Measurements from ENCODE around the gene PAGE1.
"Not testable (repeated sequence)": the region's sequence is repeated elsewhere in the genome, so short reads cannot be mapped to it uniquely, and the experiment has no call there.

Gene PAGE1

GRCh38 chrX:49695276-49696180, at the start of gene PAGE1:
PAGE1 (minus strand) TSS chrX:49695984; CDS start chrX:49694770, 1,214 bp downstream.
- DNase-seq (ENCODE audit: extremely low read depth in 1 of 2, low read depth in 1 of 2), result no peak

DNA sequence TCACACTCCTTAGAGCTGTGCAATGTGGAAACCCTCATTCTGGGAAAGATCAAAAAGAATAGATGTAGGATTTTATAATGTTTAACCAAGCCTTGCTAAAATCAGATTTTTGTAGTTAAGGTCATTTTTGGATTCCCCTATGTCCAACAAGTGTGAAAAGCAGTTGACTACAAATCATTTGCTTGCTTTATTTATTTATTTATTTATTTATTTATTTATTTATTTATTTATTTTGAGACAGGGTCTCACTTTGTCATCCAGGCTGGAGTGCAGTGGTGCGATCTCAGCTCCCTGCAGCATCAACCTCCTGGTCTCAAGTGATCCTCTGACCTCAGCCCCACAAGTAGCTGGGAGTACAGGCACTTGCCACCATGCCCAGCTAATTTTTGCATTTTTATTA, 45.7 kb upstream of the PAGE1 start:
- not testable (repeated sequence) for DNase-seq (ENCODE audit: extremely low read depth in 1 of 2, low read depth in 1 of 2)

GRCh38 chrX:49727847-49728246, 32.1 kb upstream of the PAGE1 start:
- DNase-seq (ENCODE audit: extremely low read depth in 1 of 2, low read depth in 1 of 2), result no peak

DNA sequence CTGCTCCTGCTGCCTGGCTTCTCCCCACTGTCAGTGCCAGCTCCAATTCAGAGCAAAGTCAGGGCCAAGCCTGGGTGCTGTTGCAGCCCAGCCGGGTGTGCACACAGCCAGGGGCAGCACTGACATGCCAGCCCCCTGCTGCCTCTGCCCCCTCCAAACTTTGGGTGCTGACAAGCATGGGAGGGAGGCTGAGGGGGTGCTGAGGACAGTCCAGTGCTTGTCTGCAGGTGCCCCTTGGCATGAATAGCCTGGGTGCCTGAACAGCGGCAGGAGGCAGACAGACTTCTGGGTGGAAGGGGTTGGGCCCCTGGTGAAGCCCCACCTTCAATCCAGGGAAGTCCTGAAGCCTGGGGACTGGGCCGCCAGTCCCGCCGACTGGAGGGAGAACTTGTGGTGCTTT, 31.2 kb upstream of the PAGE1 start:
- DNase-seq (ENCODE audit: extremely low read depth in 1 of 2, low read depth in 1 of 2), result no peak

DNA sequence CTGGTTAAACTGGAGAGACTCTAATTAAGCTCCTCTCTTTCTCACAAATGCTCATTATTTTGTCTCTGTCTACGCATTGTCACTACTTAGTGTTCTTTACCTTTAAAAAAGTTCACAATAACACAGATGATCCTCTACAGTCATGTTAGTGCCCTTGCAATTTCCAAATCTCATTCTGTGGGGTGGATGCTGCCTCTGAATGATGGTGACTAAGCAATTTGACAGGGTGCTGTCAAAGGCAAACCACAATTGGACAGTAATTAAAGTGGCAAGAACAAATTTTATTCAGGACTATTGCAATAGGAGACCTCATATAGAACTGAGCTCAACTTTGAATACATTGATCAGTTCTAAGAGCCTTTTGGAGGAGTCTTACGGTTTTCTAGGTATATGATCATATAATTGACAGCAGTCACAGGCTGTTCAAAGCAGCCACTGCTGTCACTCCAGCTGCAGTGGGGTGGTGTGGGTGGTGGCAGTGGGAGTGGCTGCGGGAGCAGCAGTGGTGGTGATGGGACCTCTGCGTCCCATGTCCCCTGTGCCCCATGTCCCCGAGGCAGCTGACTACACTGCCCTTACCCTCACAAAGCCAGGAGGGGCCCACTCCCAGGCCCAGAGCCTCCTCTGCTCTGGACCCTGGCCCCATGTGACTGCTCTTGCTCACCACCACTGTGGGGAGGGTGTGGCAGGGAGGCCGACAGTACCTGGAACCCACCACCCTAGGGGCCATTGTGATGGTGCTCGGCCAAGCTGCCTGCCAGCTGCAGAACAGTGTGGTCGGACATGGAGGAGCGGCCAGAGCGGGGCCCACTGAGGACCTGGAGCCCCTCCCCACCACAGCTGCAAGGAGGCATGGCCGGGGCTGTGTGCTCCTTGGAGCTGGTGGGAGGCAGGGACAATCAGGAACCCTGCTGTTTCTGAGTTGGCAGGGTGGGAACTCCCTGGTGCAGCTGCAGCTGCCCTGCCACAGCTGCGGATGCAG, 30.4 kb upstream of the PAGE1 start:
- DNase-seq (ENCODE audit: extremely low read depth in 1 of 2, low read depth in 1 of 2), result no peak

- DNase-seq (ENCODE audit: extremely low read depth in 1 of 2, low read depth in 1 of 2), result no peak
These were observed 29.6 kb upstream of the PAGE1 start for GRCh38 chrX:49725401-49725800.

- DNase-seq (ENCODE audit: extremely low read depth in 1 of 2, low read depth in 1 of 2), result not testable (repeated sequence)
These were observed 24.3 kb upstream of the PAGE1 start for GRCh38 chrX:49720106-49720505.

GRCh38 chrX:49712577-49712976, 16.8 kb upstream of the PAGE1 start:
- no peak for DNase-seq (ENCODE audit: extremely low read depth in 1 of 2, low read depth in 1 of 2)

GRCh38 chrX:49710744-49711319, 15.0 kb upstream of the PAGE1 start:
- DNase-seq (ENCODE audit: extremely low read depth in 1 of 2, low read depth in 1 of 2), result no peak

DNA sequence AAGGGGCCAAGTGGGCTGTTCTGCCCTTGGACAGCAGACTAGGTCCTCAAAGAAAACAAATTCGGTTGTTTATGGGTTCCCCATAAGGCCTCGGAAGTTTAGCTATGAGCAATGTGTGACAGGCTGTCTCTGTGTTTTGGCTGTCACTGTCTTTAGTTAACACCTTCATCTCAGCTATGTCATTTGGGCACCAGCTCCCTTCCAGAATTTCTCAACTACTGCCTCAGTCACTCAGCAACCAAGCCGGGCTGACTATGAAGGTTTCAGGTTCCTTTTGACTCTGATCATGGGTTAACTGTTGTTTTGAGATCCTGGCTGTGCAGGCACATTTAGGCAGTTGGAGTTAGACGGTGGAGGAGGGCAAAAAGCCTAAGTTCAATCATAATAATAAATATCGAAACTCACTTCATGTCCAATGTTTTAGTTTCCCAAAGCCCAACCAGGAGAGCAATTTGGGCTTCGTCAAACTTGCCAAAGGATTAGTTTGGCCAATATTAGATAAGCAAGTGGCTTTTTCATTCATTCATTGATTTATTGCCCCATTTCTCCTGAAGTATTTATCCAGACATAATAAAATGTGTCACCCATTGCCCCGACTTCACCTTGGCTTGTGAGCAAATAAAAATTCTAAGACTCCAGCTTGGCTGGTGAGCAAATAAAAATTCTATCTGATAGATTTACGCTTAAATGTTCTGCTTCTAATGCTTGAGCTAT, 9.1 kb upstream of the PAGE1 start:
- no peak for DNase-seq (ENCODE audit: extremely low read depth in 1 of 2, low read depth in 1 of 2)

GRCh38 chrX:49701933-49702332, 6.1 kb upstream of the PAGE1 start:
- no peak for DNase-seq (ENCODE audit: extremely low read depth in 1 of 2, low read depth in 1 of 2)

GRCh38 chrX:49701323-49701722, 5.5 kb upstream of the PAGE1 start:
- DNase-seq (ENCODE audit: extremely low read depth in 1 of 2, low read depth in 1 of 2), result no peak

DNA sequence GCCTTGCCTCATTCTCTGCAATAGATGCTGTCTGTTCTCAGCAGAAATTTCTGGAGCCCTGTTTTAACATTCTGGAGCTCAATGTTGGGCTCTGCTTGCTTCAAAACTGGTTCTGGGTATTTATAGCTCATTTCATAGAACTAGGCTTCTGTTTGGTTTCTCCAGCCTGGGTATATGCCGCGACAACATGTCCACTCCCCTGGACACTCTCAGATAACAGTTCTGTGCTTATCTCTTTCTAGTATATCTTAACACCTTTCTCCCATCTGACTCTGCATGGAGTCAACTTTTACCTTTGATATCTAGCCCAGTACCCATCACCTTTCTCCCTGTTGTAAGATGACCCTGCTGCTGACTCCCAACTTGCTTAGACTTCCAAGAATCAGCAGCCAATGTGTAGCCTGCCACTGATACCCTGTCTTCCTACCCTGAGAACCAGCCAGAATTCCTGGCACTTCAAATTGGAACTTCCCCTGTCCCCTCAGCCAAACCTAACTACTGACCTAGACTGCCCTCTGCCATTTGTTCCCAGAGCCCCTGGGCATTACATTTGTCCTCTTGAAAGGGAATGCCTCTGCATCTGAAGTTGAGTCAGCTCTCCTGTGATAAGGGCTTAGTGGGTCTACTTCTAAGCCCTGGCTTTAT, 20.6 kb downstream of the PAGE1 start:
- no peak for DNase-seq (ENCODE audit: extremely low read depth in 1 of 2, low read depth in 1 of 2)

DNA sequence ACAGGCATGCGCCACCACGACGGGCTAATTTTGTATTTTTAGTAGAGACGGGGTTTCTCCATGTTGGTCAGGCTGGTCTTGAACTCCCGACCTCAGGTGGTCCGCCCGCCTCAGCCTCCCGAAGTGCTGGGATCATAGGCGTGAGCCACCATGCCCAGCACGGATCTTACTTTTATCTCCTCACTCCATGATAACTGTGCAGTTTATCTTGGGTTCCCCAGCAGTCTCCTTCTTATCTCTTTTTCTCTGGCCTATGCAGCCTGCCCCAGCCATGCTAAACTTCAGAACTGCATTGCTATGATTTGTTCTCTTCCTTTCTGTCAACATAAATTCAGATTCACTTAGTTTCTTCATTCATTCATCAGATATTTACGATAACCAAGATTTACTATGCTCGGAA, 22.4 kb downstream of the PAGE1 start:
- no peak for DNase-seq (ENCODE audit: extremely low read depth in 1 of 2, low read depth in 1 of 2)

- no peak for DNase-seq (ENCODE audit: extremely low read depth in 1 of 2, low read depth in 1 of 2)
These were observed 31.0 kb downstream of the PAGE1 start for GRCh38 chrX:49664824-49665223.

GRCh38 chrX:49661881-49662280, 33.9 kb downstream of the PAGE1 start:
- no peak for DNase-seq (ENCODE audit: extremely low read depth in 1 of 2, low read depth in 1 of 2)

DNA sequence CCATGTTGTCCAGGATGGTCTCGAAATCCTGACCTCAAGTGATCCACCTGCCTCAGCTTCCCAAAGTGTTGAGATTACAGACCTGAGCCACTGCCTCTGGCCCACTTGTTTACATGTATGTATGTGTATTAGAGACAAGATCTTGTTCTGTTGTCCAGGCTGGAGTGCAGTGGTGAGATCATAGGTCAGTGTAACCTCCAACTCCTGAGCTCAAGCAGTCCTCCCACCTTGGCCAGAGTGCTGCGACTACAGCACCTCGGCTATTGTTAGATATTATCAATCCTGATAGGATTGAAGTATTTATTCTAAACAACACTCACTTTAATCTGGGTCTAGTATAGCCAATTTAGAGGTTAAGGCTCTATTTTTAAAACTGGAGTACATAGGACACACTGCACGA, 36.0 kb downstream of the PAGE1 start:
- no peak for DNase-seq (ENCODE audit: extremely low read depth in 1 of 2, low read depth in 1 of 2)

- DNase-seq (ENCODE audit: extremely low read depth in 1 of 2, low read depth in 1 of 2), result no peak
These were observed 39.3 kb downstream of the PAGE1 start for GRCh38 chrX:49656533-49656932.

DNA sequence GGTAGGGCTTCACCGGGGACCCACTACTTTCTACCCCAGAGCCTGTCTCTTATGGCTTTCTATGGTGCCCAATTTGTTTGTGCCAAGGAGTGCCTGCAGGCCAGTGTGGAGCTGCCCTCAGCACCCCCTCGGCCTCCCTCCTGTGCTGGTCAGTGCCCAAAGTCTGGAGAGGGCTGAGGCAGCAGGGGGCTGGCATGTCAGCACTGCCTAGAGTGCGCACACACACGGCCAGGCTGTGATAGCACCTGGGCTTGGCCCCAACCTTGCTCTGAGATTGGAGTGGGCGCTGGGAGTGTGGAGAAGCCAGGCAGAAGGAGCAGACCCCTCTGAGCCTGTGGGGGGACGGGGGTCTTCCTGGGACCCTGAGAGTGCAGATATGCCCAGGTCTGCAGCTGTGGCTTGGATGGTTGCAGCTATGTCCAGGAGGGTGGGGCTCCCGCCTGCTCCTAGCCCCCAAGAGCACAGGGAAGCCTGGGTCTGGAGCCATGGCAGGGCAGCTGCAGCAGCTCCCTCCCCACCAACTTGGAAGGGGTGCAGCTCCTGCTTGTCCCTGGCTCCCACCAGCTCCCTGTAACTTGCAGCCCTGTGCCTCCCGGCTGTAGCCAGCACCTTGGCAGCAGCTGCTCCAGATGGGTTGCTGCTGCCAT, 50.7 kb downstream of the PAGE1 start:
- DNase-seq (ENCODE audit: extremely low read depth in 1 of 2, low read depth in 1 of 2), result no peak

All from activated CD8-positive, alpha-beta memory T cell treated with anti-CD3 and anti-CD28 coated beads for 1 hour (primary cell).